Testis (tissue), 2 donors: ENCODE measurements around the gene ANKS1B.

ENCODE experiments used
- POLR2A ChIP-seq: fragments of 450-650 bp; IDR thresholded peaks from one replicate; pipeline ENCODE4 v1.6.1; 2017; ENCODE audit warnings: antibody characterized with exemption, mild to moderate bottlenecking, moderate library complexity
- TF ChIP-seq, protein P1 (sequence below), 3 experiments: fragments of 450-650 bp in 2 of 3; fragments of 200-600 bp in 1 of 3; sonication (generic) in 1 of 3; IDR thresholded peaks; one replicate each; pipeline ENCODE4 v1.5.1; 2016 to 2019; ENCODE audit warnings: antibody characterized with exemption in 3 of 3, mild to moderate bottlenecking in 2 of 3, moderate library complexity in 1 of 3

DNA sequence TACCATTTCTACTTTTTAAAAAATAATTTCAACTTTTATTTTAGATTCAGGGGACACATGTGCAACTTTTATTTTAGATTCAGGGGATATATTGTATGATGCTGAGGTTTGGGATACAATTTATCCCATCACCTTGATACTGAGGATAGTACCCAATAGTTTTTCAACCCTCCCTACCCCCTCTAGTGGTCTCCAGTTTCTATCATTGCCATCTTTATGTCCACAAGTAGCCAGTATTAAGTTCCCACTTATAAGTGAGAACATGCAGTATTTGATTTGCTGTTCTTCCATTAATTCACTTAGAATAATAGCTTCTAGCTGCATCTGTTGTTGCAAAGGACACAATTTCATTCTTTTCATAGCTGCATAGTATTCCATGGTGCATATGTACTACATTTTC is 162.5 kb downstream of the ANKS1B start:
- TF ChIP-seq, protein P1, sequence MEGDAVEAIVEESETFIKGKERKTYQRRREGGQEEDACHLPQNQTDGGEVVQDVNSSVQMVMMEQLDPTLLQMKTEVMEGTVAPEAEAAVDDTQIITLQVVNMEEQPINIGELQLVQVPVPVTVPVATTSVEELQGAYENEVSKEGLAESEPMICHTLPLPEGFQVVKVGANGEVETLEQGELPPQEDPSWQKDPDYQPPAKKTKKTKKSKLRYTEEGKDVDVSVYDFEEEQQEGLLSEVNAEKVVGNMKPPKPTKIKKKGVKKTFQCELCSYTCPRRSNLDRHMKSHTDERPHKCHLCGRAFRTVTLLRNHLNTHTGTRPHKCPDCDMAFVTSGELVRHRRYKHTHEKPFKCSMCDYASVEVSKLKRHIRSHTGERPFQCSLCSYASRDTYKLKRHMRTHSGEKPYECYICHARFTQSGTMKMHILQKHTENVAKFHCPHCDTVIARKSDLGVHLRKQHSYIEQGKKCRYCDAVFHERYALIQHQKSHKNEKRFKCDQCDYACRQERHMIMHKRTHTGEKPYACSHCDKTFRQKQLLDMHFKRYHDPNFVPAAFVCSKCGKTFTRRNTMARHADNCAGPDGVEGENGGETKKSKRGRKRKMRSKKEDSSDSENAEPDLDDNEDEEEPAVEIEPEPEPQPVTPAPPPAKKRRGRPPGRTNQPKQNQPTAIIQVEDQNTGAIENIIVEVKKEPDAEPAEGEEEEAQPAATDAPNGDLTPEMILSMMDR (IDR thresholded peaks at IDR 0.05): no peak
- no peak for TF ChIP-seq POLR2A
